ENCODE results near the gene NTNG1.
A peak's percentile ranks its signal among the peaks of the same experiment; 100 is the strongest.

The NTNG1 gene

GRCh38 chr1:107510347-107510746, 369.5 kb downstream of the NTNG1 start:
- DNase-seq: no peak

GRCh38 chr1:107512836-107513235, 372.0 kb downstream of the NTNG1 start:
- DNase-seq: no peak

GRCh38 chr1:107514841-107515240, 374.0 kb downstream of the NTNG1 start:
- no peak for DNase-seq

GRCh38 chr1:107515702-107516101, 374.9 kb downstream of the NTNG1 start:
- no peak for DNase-seq

GRCh38 chr1:107523061-107523460, 382.2 kb downstream of the NTNG1 start:
- no peak for DNase-seq

GRCh38 chr1:107523736-107524135, 382.9 kb downstream of the NTNG1 start:
- no peak for DNase-seq

- DNase-seq: no peak
Observed at GRCh38 chr1:107524301-107524700, 383.5 kb downstream of the NTNG1 start.

- no peak for DNase-seq
Observed at GRCh38 chr1:107525145-107525544, 384.3 kb downstream of the NTNG1 start.

GRCh38 chr1:107525961-107526360, 385.1 kb downstream of the NTNG1 start:
- DNase-seq: no peak

GRCh38 chr1:107526524-107527198, 385.8 kb downstream of the NTNG1 start:
- no peak for DNase-seq

- peak; percentile 17 for DNase-seq
Observed at GRCh38 chr1:107529511-107530149, 388.8 kb downstream of the NTNG1 start.

GRCh38 chr1:107530543-107530942, 389.7 kb downstream of the NTNG1 start:
- DNase-seq: no peak

GRCh38 chr1:107531065-107531908, 390.4 kb downstream of the NTNG1 start:
- DNase-seq: no peak

- no peak for DNase-seq
Observed at GRCh38 chr1:107532318-107532717, 391.5 kb downstream of the NTNG1 start.
